Measurements from ENCODE around the gene SLC29A2. TPM values are rescaled to one million over a fixed set of nuclear protein-coding genes. Genes with fewer than 3 reads are reported as not detected.

Gene SLC29A2
- total and polyA plus RNA-seq, 2 of the 8 experiments (the other 6 are each of a cell fraction or from before 2014, with no cell fraction given): 29.3 to 31.6 TPM

DNA sequence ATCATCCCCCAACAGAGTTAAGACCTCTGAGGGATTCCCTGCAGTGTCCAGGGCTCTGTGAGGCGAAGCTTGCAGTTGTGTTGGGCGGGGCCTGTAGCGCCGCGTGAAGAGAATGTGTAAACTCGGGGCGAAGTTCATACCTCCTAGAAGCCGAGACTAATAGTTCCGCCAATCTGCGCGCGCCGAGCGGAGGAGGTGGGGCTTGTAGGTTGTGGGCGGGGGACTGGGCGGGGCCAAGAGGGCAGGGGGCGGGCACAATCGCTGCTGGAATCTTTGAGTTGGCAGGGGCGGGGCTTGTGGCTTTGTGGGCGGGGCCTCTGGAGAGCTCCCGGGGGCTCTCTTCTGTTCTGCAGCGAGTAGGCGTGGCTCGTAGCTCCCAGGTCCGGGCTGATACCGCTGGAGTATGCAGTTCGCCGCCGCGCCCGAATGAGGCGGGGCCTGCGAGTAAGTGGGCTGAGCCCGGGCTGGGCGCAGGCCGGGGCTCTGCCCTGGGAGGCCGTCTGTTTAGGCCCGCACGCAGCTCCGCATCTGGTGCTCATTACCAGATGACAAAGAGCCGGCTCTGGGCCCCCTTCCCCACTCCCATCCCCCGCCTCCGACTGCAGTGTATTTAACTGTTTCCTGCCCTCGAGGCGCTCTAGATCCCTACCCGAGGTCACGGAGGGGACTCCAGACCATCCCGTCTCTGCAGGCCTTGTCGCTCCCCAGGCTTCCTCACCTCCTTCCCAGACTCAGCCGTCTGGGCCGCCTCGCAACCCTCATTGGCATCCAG lies 58.8 kb downstream of the SLC29A2 start (continued):
- TF ChIP-seq, protein P1, sequence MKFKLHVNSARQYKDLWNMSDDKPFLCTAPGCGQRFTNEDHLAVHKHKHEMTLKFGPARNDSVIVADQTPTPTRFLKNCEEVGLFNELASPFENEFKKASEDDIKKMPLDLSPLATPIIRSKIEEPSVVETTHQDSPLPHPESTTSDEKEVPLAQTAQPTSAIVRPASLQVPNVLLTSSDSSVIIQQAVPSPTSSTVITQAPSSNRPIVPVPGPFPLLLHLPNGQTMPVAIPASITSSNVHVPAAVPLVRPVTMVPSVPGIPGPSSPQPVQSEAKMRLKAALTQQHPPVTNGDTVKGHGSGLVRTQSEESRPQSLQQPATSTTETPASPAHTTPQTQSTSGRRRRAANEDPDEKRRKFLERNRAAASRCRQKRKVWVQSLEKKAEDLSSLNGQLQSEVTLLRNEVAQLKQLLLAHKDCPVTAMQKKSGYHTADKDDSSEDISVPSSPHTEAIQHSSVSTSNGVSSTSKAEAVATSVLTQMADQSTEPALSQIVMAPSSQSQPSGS (IDR thresholded peaks at IDR 0.05; ENCODE audit: low read length): no peak
- peak; percentile 55 for TF ChIP-seq TAF1 (IDR thresholded peaks at IDR 0.05; ENCODE audit: low read depth, low read length)
- no peak for TF ChIP-seq CTBP2 (IDR thresholded peaks at IDR 0.05; ENCODE audit: borderline replicate concordance, insufficient read depth, insufficient read length, low read length)
- TF ChIP-seq POLR2A (IDR thresholded peaks at IDR 0.05; ENCODE audit: control extremely low read depth in 1 of 2, low read depth in 2 of 2, low read length in 2 of 2): peak in 1 of 2 experiments; percentile 66; a peak in 2 of 3 replicates
- peak in 1 of 2 experiments; percentile 41; a peak in 2 of 4 replicates for TF ChIP-seq HDAC2 (IDR thresholded peaks at IDR 0.05; ENCODE audit: borderline replicate concordance in 1 of 2, low read depth in 2 of 2, low read length in 2 of 2)
- no peak for TF ChIP-seq SIRT6 (IDR thresholded peaks at IDR 0.05; ENCODE audit: low read length)
- no peak for TF ChIP-seq SRF (IDR thresholded peaks at IDR 0.05; ENCODE audit: low read depth, low read length)
- TF ChIP-seq TBP (IDR thresholded peaks at IDR 0.05; ENCODE audit: low read depth, low read length): 0 out of 2 replicates have a peak, but pooled peaks have one; percentile 20
- TF ChIP-seq YY1 (IDR thresholded peaks at IDR 0.05; ENCODE audit: low read depth, low read length): 0 out of 2 replicates have a peak, but pooled peaks have one; percentile 7
- TF ChIP-seq PHF8 (conservative IDR thresholded peaks at IDR 0.05; ENCODE audit: low read depth, low read length): peak; percentile 37; the same call in 1 of the 2 replicates

Small RNA genes within 50 kb of the gene (small RNA-seq; reads per million reads assigned to genes)
- not detected for gene RF00017 (ENCODE audit: insufficient read depth)
- gene RNU1-84P (ENCODE audit: insufficient read depth): not detected

Other genes starting within 250 kb of the SLC29A2 start
- gene KLC2, start 114.1 kb downstream of the SLC29A2 start, total RNA-seq (2021; fragmentation: NEBNext Ultra II Directional; extraction: Animal tissue kit (Norgen Biotek cat#: 25700)): 41.8 and 42.5 TPM in 2 replicates
- 17.3 and 28.6 TPM in 2 replicates for gene KLC2, start 114.1 kb downstream of the SLC29A2 start, polyA plus RNA-seq (2011; rRNA removed)
- 100 and 106 TPM in 2 replicates for gene RAB1B, start 103.1 kb downstream of the SLC29A2 start, total RNA-seq (2021; fragmentation: NEBNext Ultra II Directional; extraction: Animal tissue kit (Norgen Biotek cat#: 25700))
- gene RAB1B, start 103.1 kb downstream of the SLC29A2 start, polyA plus RNA-seq (2011; rRNA removed): 217 and 306 TPM in 2 replicates
- gene CNIH2, start 93.6 kb downstream of the SLC29A2 start, total RNA-seq (2021; fragmentation: NEBNext Ultra II Directional; extraction: Animal tissue kit (Norgen Biotek cat#: 25700)): 15.8 and 17.0 TPM in 2 replicates
- 11.6 and 12.5 TPM in 2 replicates for gene CNIH2, start 93.6 kb downstream of the SLC29A2 start, polyA plus RNA-seq (2011; rRNA removed)
- 70.1 and 75.9 TPM in 2 replicates for gene YIF1A, start 82.6 kb downstream of the SLC29A2 start, total RNA-seq (2021; fragmentation: NEBNext Ultra II Directional; extraction: Animal tissue kit (Norgen Biotek cat#: 25700))
- 178 and 248 TPM in 2 replicates for gene YIF1A, start 82.6 kb downstream of the SLC29A2 start, polyA plus RNA-seq (2011; rRNA removed)
- 2.4 and 3.2 TPM in 2 replicates for gene TMEM151A, start 79.9 kb downstream of the SLC29A2 start, total RNA-seq (2021; fragmentation: NEBNext Ultra II Directional; extraction: Animal tissue kit (Norgen Biotek cat#: 25700))
- 3.2 and 4.5 TPM in 2 replicates for gene TMEM151A, start 79.9 kb downstream of the SLC29A2 start, polyA plus RNA-seq (2011; rRNA removed)
- gene CD248, start 54.7 kb downstream of the SLC29A2 start, total RNA-seq (2021; fragmentation: NEBNext Ultra II Directional; extraction: Animal tissue kit (Norgen Biotek cat#: 25700)): 3.7 and 3.9 TPM in 2 replicates
- 2.7 and 4.6 TPM in 2 replicates for gene CD248, start 54.7 kb downstream of the SLC29A2 start, polyA plus RNA-seq (2011; rRNA removed)
- gene RIN1, start 35.3 kb downstream of the SLC29A2 start, total RNA-seq (2021; fragmentation: NEBNext Ultra II Directional; extraction: Animal tissue kit (Norgen Biotek cat#: 25700)): 5.4 and 6.6 TPM in 2 replicates
- 2.5 and 3.8 TPM in 2 replicates for gene RIN1, start 35.3 kb downstream of the SLC29A2 start, polyA plus RNA-seq (2011; rRNA removed)
- 44.8 and 46.1 TPM in 2 replicates for gene BRMS1, start 26.7 kb downstream of the SLC29A2 start, total RNA-seq (2021; fragmentation: NEBNext Ultra II Directional; extraction: Animal tissue kit (Norgen Biotek cat#: 25700))
- 39.2 and 46.5 TPM in 2 replicates for gene BRMS1, start 26.7 kb downstream of the SLC29A2 start, polyA plus RNA-seq (2011; rRNA removed)
- 27.1 and 27.8 TPM in 2 replicates for gene B4GAT1, start 24.1 kb downstream of the SLC29A2 start, total RNA-seq (2021; fragmentation: NEBNext Ultra II Directional; extraction: Animal tissue kit (Norgen Biotek cat#: 25700))
- 22.2 and 32.8 TPM in 2 replicates for gene B4GAT1, start 24.1 kb downstream of the SLC29A2 start, polyA plus RNA-seq (2011; rRNA removed)
- gene NPAS4, start 49.3 kb upstream of the SLC29A2 start, total RNA-seq (2021; fragmentation: NEBNext Ultra II Directional; extraction: Animal tissue kit (Norgen Biotek cat#: 25700)): 0.88 and 0.99 TPM in 2 replicates
- gene NPAS4, start 49.3 kb upstream of the SLC29A2 start, polyA plus RNA-seq (2011; rRNA removed): 0.73 and 0.77 TPM in 2 replicates
- 141 and 152 TPM in 2 replicates for gene MRPL11, start 67.1 kb upstream of the SLC29A2 start, total RNA-seq (2021; fragmentation: NEBNext Ultra II Directional; extraction: Animal tissue kit (Norgen Biotek cat#: 25700))
- 105 and 106 TPM in 2 replicates for gene MRPL11, start 67.1 kb upstream of the SLC29A2 start, polyA plus RNA-seq (2011; rRNA removed)
- gene PELI3, start 95.1 kb upstream of the SLC29A2 start, total RNA-seq (2021; fragmentation: NEBNext Ultra II Directional; extraction: Animal tissue kit (Norgen Biotek cat#: 25700)): 7.6 TPM in 2 replicates
- 5.2 and 7.6 TPM in 2 replicates for gene PELI3, start 95.1 kb upstream of the SLC29A2 start, polyA plus RNA-seq (2011; rRNA removed)
- gene DPP3, start 108.7 kb upstream of the SLC29A2 start, total RNA-seq (2021; fragmentation: NEBNext Ultra II Directional; extraction: Animal tissue kit (Norgen Biotek cat#: 25700)): 82.7 and 86.4 TPM in 2 replicates
- 75.1 and 90.6 TPM in 2 replicates for gene DPP3, start 108.7 kb upstream of the SLC29A2 start, polyA plus RNA-seq (2011; rRNA removed)
- 19.1 and 22.1 TPM in 2 replicates for gene BBS1, start 138.9 kb upstream of the SLC29A2 start, total RNA-seq (2021; fragmentation: NEBNext Ultra II Directional; extraction: Animal tissue kit (Norgen Biotek cat#: 25700))
- gene BBS1, start 138.9 kb upstream of the SLC29A2 start, polyA plus RNA-seq (2011; rRNA removed): 19.5 and 33.7 TPM in 2 replicates
- 7.0 and 8.4 TPM in 2 replicates for gene ZDHHC24, start 174.3 kb upstream of the SLC29A2 start, total RNA-seq (2021; fragmentation: NEBNext Ultra II Directional; extraction: Animal tissue kit (Norgen Biotek cat#: 25700))
- gene ZDHHC24, start 174.3 kb upstream of the SLC29A2 start, polyA plus RNA-seq (2011; rRNA removed): 9.7 and 15.6 TPM in 2 replicates
- gene ACTN3, start 175.1 kb upstream of the SLC29A2 start, total RNA-seq (2021; fragmentation: NEBNext Ultra II Directional; extraction: Animal tissue kit (Norgen Biotek cat#: 25700)): 28.2 and 30.8 TPM in 2 replicates
- gene ACTN3, start 175.1 kb upstream of the SLC29A2 start, polyA plus RNA-seq (2011; rRNA removed): 36.7 and 46.2 TPM in 2 replicates
- gene CTSF, start 196.8 kb upstream of the SLC29A2 start, total RNA-seq (2021; fragmentation: NEBNext Ultra II Directional; extraction: Animal tissue kit (Norgen Biotek cat#: 25700)): 0.36 and 0.58 TPM in 2 replicates
- gene CTSF, start 196.8 kb upstream of the SLC29A2 start, polyA plus RNA-seq (2011; rRNA removed): 2.3 and 2.6 TPM in 2 replicates
- 0.99 and 1.1 TPM in 2 replicates for gene CCDC87, start 221.3 kb upstream of the SLC29A2 start, total RNA-seq (2021; fragmentation: NEBNext Ultra II Directional; extraction: Animal tissue kit (Norgen Biotek cat#: 25700))
- 0.32 and 0.63 TPM in 2 replicates for gene CCDC87, start 221.3 kb upstream of the SLC29A2 start, polyA plus RNA-seq (2011; rRNA removed)
- 35.2 and 37.1 TPM in 2 replicates for gene CCS, start 221.4 kb upstream of the SLC29A2 start, total RNA-seq (2021; fragmentation: NEBNext Ultra II Directional; extraction: Animal tissue kit (Norgen Biotek cat#: 25700))
- gene CCS, start 221.4 kb upstream of the SLC29A2 start, polyA plus RNA-seq (2011; rRNA removed): 37.7 and 57.7 TPM in 2 replicates
- gene RBM14, start 244.9 kb upstream of the SLC29A2 start, total RNA-seq (2021; fragmentation: NEBNext Ultra II Directional; extraction: Animal tissue kit (Norgen Biotek cat#: 25700)): 142 and 145 TPM in 2 replicates
- 67.2 and 81.1 TPM in 2 replicates for gene RBM14, start 244.9 kb upstream of the SLC29A2 start, polyA plus RNA-seq (2011; rRNA removed)